Measurements from ENCODE around the gene SGPP2. TPM values are rescaled to one million over a fixed set of nuclear protein-coding genes. Genes with fewer than 3 reads are reported as not detected.
"Not testable (repeated sequence)": the region's sequence is repeated elsewhere in the genome, so short reads cannot be mapped to it uniquely, and the experiment has no call there.

Gene SGPP2
- total and polyA plus RNA-seq, 5 donors: 1.8 to 12.8 (median 4.7) TPM

DNA sequence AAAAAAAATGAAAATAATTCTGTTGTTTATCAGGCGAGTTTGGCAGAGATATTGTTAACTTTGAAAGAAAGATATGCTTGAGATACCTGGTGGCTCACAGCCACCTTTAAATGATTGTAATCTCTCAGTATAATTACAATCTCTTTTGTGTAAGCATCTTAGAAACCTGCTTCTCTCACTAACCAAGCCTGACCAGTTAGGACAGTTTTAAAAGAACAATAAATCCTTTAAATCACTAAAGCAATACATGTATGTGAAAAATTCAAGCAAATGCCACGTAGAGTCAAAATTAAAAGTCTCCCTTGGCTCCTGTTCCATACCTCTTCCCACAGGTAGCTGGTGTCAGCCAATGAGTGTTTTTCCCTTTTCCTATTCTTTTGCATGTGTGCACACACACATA is 15.7 kb upstream of the SGPP2 start:
- ATAC-seq (no peak), DNase-seq (no peak)
- Histone ChIP-seq H3K4me3 (ENCODE audit: low read length) (no peak overlapping the region), H3K27me3 (ENCODE audit: control insufficient read depth, insufficient read depth) (no peaks in the 10 kb centered on the region), H3K9me3 (ENCODE audit: control insufficient read depth, low read length) (no peaks in the 10 kb centered on the region), H3K4me1 (ENCODE audit: control insufficient read depth, insufficient read depth, low read length) (no peaks in the 10 kb centered on the region), H3K27ac (ENCODE audit: low read length) (no peak overlapping the region)
- 74% methylated on average over 2 of the region's 2 CpGs for WGBS
- intact Hi-C loops (cut with DNase I): no loop called here

DNA sequence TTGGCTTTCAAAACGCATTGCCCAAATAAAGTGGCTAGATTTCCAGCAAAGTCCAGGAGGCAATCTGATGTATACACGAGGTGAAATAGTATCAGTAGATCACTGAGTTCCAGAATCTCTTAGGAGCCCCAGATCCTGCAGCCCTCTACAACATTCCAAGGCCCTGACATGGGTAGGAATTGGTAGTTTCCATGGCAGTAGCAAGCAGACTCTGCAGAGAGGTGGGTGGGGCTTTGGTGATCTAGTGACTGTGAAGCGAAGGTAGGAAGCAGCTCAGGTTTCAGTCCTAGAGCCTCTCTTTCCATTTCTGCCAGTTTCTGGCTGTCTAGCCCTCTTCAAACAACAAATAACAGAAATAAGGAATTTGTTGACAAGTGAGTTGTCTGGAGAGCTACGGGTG is 13.8 kb upstream of the SGPP2 start:
- intact Hi-C loops (cut with DNase I): no loop called here
- no peaks in the 10 kb centered on the region for H3K27me3 ChIP-seq (ENCODE audit: control insufficient read depth, insufficient read depth)
- ATAC-seq (no peak), DNase-seq (no peak)
- H3K4me1 ChIP-seq (ENCODE audit: control insufficient read depth, insufficient read depth, low read length): no peaks in the 10 kb centered on the region
- H3K4me3 ChIP-seq (ENCODE audit: low read length): no peak overlapping the region
- WGBS: 76% methylated on average over 4 of the region's 4 CpGs
- H3K27ac ChIP-seq (ENCODE audit: low read length): no peak overlapping the region
- H3K9me3 ChIP-seq (ENCODE audit: control insufficient read depth, low read length): no peaks in the 10 kb centered on the region

DNA sequence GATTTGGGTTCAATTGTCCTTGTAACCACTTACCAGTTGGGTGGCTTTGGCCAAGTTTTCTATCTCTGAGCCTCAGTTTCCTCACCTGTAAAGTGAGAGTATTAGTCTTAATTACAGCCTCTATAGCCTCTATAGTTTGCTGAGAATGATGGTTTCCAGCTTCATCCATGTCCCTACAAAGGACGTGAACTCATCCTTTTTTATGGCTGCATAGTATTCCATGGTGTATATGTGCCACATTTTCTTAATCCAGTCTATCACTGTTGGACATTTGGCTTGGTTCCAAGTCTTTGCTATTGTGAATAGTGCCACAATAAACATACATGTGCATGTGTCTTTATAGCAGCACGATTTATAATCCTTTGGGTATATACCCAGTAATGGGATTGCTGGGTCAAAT is 12.0 kb upstream of the SGPP2 start:
- H3K27me3 ChIP-seq (ENCODE audit: control insufficient read depth, insufficient read depth); ATAC-seq; H3K4me1 ChIP-seq (ENCODE audit: control insufficient read depth, insufficient read depth, low read length); intact Hi-C loops (cut with DNase I); DNase-seq; H3K4me3 ChIP-seq (ENCODE audit: low read length); H3K27ac ChIP-seq (ENCODE audit: low read length); H3K9me3 ChIP-seq (ENCODE audit: control insufficient read depth, low read length): not testable (repeated sequence)
- WGBS: 90% methylated on average over 2 of the region's 2 CpGs

DNA sequence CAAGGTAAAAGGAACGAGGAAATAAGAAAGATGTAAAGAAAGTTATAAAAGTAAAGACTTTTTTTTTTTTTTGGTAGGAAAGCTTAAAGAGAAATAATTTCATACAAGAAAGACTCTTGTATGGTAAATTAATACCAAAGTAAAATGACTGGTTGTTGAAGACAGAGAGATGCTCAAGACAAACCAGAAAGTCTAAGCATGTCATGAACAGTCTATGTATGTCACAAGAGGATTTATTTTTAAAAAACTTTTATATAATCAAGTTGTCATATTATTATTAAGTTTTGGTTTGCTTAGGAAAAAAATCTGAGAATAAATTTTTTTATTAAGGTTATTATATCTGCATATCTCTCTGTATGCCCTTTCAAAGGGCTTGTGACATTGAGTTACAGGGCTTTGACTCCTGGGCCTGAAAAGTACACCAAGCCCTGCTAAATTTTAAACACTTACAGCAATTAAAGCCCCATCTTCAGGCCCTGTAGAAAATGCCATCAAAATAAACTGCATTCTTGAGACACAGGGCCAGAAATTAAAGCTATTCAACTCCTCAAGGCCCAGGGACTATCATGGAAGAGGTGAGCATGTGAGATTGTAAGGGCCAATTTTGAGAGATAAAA is 10.9 kb upstream of the SGPP2 start:
- DNase-seq (no peak), ATAC-seq (no peak)
- Histone ChIP-seq H3K9me3 (ENCODE audit: control insufficient read depth, low read length) (no peaks in the 10 kb centered on the region), H3K27me3 (ENCODE audit: control insufficient read depth, insufficient read depth) (no peaks in the 10 kb centered on the region), H3K4me3 (ENCODE audit: low read length) (no peak overlapping the region), H3K4me1 (ENCODE audit: control insufficient read depth, insufficient read depth, low read length) (no peaks in the 10 kb centered on the region), H3K27ac (ENCODE audit: low read length) (no peak overlapping the region)
- intact Hi-C loops (cut with DNase I): no loop called here
- 83% methylated on average over 1 of the region's 1 CpG for WGBS

DNA sequence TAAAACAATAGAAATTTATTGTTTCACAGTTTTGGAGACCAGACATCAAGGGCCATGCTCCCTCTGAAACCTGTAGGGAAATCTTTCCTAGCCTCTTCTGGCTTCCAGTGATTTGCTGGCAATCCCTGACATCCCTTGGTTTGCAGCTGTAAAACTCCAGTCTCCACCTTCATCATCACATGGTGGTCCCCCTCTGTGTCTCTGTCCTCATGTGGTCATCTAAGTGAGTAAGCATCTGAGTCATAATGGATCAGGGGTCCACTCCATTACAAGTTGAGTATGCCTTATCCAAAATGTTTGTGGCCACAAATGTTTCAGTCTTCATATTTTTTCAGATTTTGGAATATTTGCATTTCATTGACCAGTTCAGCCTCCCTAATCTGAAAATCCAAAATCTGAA is 5.6 kb upstream of the SGPP2 start:
- Histone ChIP-seq H3K4me3 (ENCODE audit: low read length) (no peak overlapping the region), H3K9me3 (ENCODE audit: control insufficient read depth, low read length) (no peaks in the 10 kb centered on the region), H3K27ac (ENCODE audit: low read length) (no peak overlapping the region), H3K27me3 (ENCODE audit: control insufficient read depth, insufficient read depth) (peaks cover 2% of the 10 kb centered on the region), H3K4me1 (ENCODE audit: control insufficient read depth, insufficient read depth, low read length) (no peaks in the 10 kb centered on the region)
- intact Hi-C loops (cut with DNase I): no loop called here
- no peak for ATAC-seq
- no peak for DNase-seq

DNA sequence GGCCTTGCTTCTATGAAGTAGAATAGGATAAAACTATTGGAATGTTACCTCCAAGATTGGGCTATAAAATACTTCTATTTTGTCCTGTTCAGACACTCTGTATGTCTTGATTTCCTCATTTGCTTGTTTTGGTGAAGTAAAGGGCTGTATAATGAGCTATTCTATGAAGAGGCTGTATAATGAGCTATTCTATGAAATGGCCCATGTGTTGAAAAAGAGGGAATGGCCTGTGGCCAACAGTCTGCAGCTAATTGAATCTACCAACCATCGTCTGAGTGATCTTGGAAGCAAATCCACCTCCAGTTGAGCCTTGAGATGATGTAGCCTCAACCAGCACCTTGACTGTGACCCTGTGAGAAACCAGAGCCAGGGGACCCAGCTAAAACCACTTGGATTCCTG is 3.8 kb upstream of the SGPP2 start:
- H3K27me3 ChIP-seq (ENCODE audit: control insufficient read depth, insufficient read depth): peaks cover 5% of the 10 kb centered on the region
- H3K4me1 ChIP-seq (ENCODE audit: control insufficient read depth, insufficient read depth, low read length): no peaks in the 10 kb centered on the region
- no peak overlapping the region for H3K27ac ChIP-seq (ENCODE audit: low read length)
- intact Hi-C loops (cut with DNase I): no loop called here
- no peaks in the 10 kb centered on the region for H3K9me3 ChIP-seq (ENCODE audit: control insufficient read depth, low read length)
- 53% methylated on average over 1 of the region's 1 CpG for WGBS
- ATAC-seq (no peak), DNase-seq (no peak)
- H3K4me3 ChIP-seq (ENCODE audit: low read length): no peak overlapping the region

DNA sequence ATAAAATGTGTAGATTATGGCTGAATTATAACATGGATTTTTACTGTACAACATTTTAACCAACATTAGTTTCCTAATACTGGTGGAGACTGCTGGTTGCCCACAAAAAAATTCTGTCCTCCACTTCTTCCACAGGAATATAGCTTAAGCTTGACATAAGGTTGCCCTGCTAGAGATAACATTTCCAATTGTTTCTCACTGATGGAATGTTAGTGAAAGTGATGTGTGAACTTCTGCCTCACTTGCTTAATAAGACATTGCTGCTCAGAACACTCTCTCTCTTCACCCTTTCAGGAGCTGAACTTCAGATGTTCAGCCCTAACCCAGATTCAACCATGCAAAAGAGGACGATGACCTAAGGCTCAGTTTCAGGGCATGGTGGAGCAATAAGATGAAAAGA is 2.7 kb upstream of the SGPP2 start:
- Histone ChIP-seq H3K27me3 (ENCODE audit: control insufficient read depth, insufficient read depth) (peaks cover 5% of the 10 kb centered on the region), H3K9me3 (ENCODE audit: control insufficient read depth, low read length) (no peaks in the 10 kb centered on the region), H3K27ac (ENCODE audit: low read length) (no peak overlapping the region), H3K4me1 (ENCODE audit: control insufficient read depth, insufficient read depth, low read length) (no peaks in the 10 kb centered on the region), H3K4me3 (ENCODE audit: low read length) (no peak overlapping the region)
- no peak for ATAC-seq
- 81% methylated on average over 1 of the region's 1 CpG for WGBS
- intact Hi-C loops (cut with DNase I): no loop called here
- no peak for DNase-seq

DNA sequence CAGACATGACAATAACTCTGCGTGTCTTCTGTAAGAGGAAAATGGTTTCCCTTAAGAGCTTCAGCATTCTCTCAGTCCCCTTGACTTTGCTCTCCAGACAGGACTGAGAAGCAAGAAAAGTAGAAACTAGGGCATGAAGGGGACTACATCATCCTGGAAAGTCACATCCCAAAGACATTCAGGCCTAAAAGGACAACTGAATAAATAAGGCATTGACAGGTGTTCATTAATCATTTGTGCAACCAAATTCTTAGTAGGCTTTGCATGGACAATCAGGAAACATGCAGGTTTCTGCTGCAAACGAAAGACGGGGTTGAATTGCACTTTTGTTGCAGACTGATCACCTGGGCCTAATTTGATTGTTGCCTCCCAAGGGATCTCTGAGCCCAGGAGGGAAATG is 1.2 kb upstream of the SGPP2 start:
- 65% methylated on average over 3 of the region's 3 CpGs for WGBS
- Histone ChIP-seq H3K27me3 (ENCODE audit: control insufficient read depth, insufficient read depth) (peaks cover 5% of the 10 kb centered on the region), H3K4me1 (ENCODE audit: control insufficient read depth, insufficient read depth, low read length) (no peaks in the 10 kb centered on the region), H3K9me3 (ENCODE audit: control insufficient read depth, low read length) (no peaks in the 10 kb centered on the region), H3K27ac (ENCODE audit: low read length) (no peak overlapping the region), H3K4me3 (ENCODE audit: low read length) (no peak overlapping the region)
- ATAC-seq (no peak), DNase-seq (no peak)
- intact Hi-C loops (cut with DNase I): no loop called here

DNA sequence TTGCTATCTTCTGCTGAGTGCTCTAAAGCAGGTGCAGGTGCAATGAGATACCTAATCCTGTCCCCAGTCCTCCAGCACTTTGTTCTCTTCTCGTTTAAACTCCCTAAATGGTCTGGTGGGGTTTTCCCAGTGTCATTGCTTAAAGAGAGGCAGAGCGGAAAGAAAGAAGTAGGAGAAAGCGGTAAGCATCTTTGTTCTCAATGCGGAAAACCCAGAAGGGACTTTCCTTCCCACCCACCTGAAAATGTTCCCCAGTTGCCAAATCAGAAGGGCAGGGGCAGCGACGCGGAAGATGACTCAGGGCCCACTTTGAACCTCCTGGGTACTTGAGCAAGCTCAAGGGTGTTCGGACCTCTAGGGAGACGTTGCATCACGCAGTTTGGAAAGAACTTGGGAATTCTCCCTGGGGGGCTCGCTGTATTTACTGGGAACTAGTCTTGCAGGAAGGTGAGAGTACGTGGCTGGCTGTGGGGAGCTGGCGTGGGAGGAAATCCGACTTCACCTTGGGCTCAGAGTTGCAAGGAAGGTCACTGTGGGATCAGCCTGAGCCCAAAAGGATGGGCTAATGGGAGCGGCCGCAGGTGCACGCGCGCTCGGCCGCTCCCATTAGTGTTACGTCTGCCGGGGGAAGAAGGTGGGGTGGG is 589 bp upstream of the SGPP2 start:
- no peak overlapping the region for H3K27ac ChIP-seq (ENCODE audit: low read length)
- intact Hi-C loops (cut with DNase I): no loop called here
- 35% methylated on average over 23 of the region's 23 CpGs for WGBS
- H3K9me3 ChIP-seq (ENCODE audit: control insufficient read depth, low read length): no peaks in the 10 kb centered on the region
- H3K27me3 ChIP-seq (ENCODE audit: control insufficient read depth, insufficient read depth): peaks cover 5% of the 10 kb centered on the region
- peak; percentile 16 to 21 for ATAC-seq
- peak overlapping the region; percentile 70 for H3K4me3 ChIP-seq (ENCODE audit: low read length)
- DNase-seq: no peak
- no peaks in the 10 kb centered on the region for H3K4me1 ChIP-seq (ENCODE audit: control insufficient read depth, insufficient read depth, low read length)

DNA sequence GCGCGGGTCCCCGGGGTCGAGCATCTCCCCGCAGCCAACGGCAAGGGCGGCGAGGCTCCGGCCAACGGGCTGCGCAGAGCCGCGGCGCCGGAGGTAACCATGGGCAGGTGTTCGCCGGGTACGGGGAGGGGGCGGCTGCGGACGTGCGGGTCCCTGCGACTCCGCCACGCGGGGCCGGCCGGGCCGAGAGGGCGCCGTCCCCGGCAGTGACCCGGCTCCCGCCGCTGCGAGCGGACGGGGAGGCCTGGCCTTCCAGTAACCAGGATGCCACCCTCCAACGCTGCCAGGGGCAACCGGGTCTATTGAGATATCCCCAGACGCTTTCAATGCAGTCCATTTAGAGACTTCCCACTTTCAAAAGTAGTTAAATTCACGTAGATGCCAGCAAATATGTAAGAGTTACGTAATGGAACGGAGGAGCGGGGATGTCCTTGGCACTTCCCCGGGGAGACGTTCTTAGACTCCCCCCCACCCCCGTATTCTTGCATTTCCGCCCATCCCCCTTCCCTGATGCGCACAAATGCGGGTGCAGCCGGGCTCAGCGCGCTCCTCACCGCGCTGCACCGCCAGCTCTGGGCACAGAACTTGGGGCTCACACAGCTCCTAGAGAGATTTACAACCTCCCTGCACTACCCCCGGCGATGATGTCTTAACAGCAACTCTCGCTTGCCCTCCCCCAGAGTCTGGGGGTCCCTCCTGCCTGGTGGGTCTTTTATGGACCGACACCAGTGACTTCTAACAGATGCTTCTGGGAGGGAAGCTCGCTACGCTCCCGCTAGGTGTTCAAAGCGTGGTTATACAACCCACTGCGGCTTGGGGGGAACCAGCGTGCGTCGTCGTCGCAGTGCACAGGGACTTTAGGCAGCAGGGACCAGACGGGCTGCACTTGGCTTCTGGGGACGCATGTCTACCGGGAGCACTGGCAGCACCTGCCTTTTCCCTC is 657 bp downstream of the SGPP2 start:
- H3K27ac ChIP-seq (ENCODE audit: low read length): no peak overlapping the region
- peak overlapping the region; percentile 70 for H3K4me3 ChIP-seq (ENCODE audit: low read length)
- ATAC-seq (peak; percentile 37 to 51), DNase-seq (peak in 2 of 3 donors; percentile 53 to 54)
- H3K9me3 ChIP-seq (ENCODE audit: control insufficient read depth, low read length): no peaks in the 10 kb centered on the region
- no peaks in the 10 kb centered on the region for H3K4me1 ChIP-seq (ENCODE audit: control insufficient read depth, insufficient read depth, low read length)
- intact Hi-C loops (cut with DNase I): no loop called here
- 7% methylated on average over 74 of the region's 74 CpGs for WGBS
- H3K27me3 ChIP-seq (ENCODE audit: control insufficient read depth, insufficient read depth): peaks cover 5% of the 10 kb centered on the region

DNA sequence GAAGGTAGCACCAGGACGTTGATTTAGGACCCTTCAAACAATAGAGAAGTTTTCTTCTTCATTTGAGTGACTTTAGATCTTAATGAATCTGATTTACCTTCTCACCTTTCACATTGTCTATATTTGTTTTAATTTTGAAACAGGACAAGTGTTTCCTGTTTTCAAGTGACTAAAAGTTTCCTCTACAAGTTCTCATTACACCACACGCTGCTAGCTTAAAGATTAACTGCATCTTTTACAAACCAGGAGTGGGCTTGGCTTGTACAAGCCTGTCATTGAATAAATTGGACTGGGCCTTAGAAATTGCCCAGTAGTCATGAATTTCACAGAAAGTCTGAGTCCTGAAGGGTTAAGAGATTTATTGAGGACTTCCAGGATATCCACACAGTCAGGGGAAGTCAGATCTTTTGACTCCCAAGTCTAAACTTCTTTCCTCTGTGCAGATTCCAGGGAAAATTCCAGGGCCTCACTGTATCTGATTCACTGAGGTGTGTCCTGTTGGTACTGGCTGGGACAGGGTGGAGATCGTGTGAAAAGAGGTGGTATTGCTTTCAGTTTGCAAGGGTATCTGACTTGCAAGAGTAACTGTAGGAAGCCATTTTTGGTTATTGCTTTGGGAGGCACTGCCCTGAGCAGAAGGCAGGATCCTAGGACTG is 3.4 kb downstream of the SGPP2 start:
- no peak overlapping the region for H3K4me3 ChIP-seq (ENCODE audit: low read length)
- H3K27me3 ChIP-seq (ENCODE audit: control insufficient read depth, insufficient read depth): peaks cover 5% of the 10 kb centered on the region
- H3K4me1 ChIP-seq (ENCODE audit: control insufficient read depth, insufficient read depth, low read length): no peaks in the 10 kb centered on the region
- peak in 1 of 2 donors; percentile 16 for ATAC-seq
- DNase-seq: no peak
- intact Hi-C loops (cut with DNase I): no loop called here
- WGBS: 63% methylated on average over 3 of the region's 3 CpGs
- H3K9me3 ChIP-seq (ENCODE audit: control insufficient read depth, low read length): no peaks in the 10 kb centered on the region
- no peak overlapping the region for H3K27ac ChIP-seq (ENCODE audit: low read length)
